Neural progenitor cell (in vitro differentiated cells): Measurements from ENCODE around the gene TGM2. TPM values are rescaled to one million over a fixed set of nuclear protein-coding genes. Genes with fewer than 3 reads are reported as not detected.

Experiments
- DNase-seq: peaks from one replicate; pipeline ENCODE4 v3.0.0-alpha.2; 2016; ENCODE audit warnings: low spot score
- H2AFZ ChIP-seq: fragments of 200-600 bp; sonication (generic); replicated peaks from 2 replicates; pipeline ENCODE4 v1.6.1; 2016; ENCODE audit warnings: antibody characterized with exemption
- H3F3A ChIP-seq: fragments of 200-600 bp; sonication (generic); 2 replicates; pipeline ENCODE4 v1.6.1; 2016; ENCODE audit warnings: antibody characterized with exemption, low read depth
- H3K27ac ChIP-seq: fragments of 200-600 bp; sonication (generic); 2 replicates; pipeline ENCODE4 v1.5.1; 2016; ENCODE audit warnings: mild to moderate bottlenecking
- H3K27me3 ChIP-seq: fragments of 200-600 bp; sonication (generic); 2 replicates; pipeline ENCODE4 v1.6.1; 2016; ENCODE audit warnings: mild to moderate bottlenecking, moderate library complexity
- H3K36me3 ChIP-seq: fragments of 200-600 bp; sonication (generic); 2 replicates; pipeline ENCODE4 v1.5.1; 2016
- H3K4me1 ChIP-seq: fragments of 200-600 bp; sonication (generic); 2 replicates; pipeline ENCODE4 v1.6.1; 2016; ENCODE audit warnings: mixed run types
- H3K4me2 ChIP-seq: fragments of 200-600 bp; sonication (generic); 2 replicates; pipeline ENCODE4 v1.6.1; 2016
- H3K4me3 ChIP-seq: fragments of 200-600 bp; sonication (generic); 2 replicates; pipeline ENCODE4 v1.5.1; 2016
- H3K79me2 ChIP-seq: fragments of 200-600 bp; sonication (generic); 2 replicates; pipeline ENCODE4 v1.6.1; 2016; ENCODE audit warnings: low read depth
- H3K9ac ChIP-seq: fragments of 200-600 bp; sonication (generic); 2 replicates; pipeline ENCODE4 v1.6.1; 2016
- H3K9me3 ChIP-seq: fragments of 200-600 bp; sonication (generic); 2 replicates; pipeline ENCODE4 v1.5.1; 2016; ENCODE audit warnings: low read depth
- H4K20me1 ChIP-seq: fragments of 200-600 bp; sonication (generic); 2 replicates; pipeline ENCODE4 v1.6.1; 2016; ENCODE audit warnings: low read depth
- H3K27ac Mint-ChIP-seq: 3 replicates; pipeline ENCODE4 v1.8.0; 2021; ENCODE audit warnings: mixed read lengths
- H3K27me3 Mint-ChIP-seq: 2 replicates; pipeline ENCODE4 v1.8.0; 2022; ENCODE audit warnings: low read depth, mild to moderate bottlenecking, inconsistent platforms, moderate library complexity, mixed read lengths; ENCODE audit not compliant: insufficient read depth
- H3K36me3 Mint-ChIP-seq: 3 replicates; pipeline ENCODE4 v1.8.0; 2021; ENCODE audit warnings: mixed read lengths
- H3K4me1 Mint-ChIP-seq: 3 replicates; pipeline ENCODE4 v1.8.0; 2021; ENCODE audit warnings: mixed read lengths
- H3K4me3 Mint-ChIP-seq: 3 replicates; pipeline ENCODE4 v1.8.0; 2021; ENCODE audit warnings: mild to moderate bottlenecking, moderate library complexity, mixed read lengths
- H3K9me3 Mint-ChIP-seq: 3 replicates; pipeline ENCODE4 v1.8.0; 2020; ENCODE audit warnings: mixed read lengths
- CTCF ChIP-seq: fragments of 200-600 bp; sonication (generic); IDR thresholded peaks from 2 replicates; pipeline ENCODE4 v1.5.1; 2017; ENCODE audit warnings: antibody characterized with exemption, mild to moderate bottlenecking
- EZH2 ChIP-seq: fragments of 200-600 bp; sonication (generic); IDR thresholded peaks from 2 replicates; pipeline ENCODE4 v1.6.1; 2017; ENCODE audit warnings: antibody characterized with exemption, mild to moderate bottlenecking, moderate library complexity
- EZH2phosphoT487 ChIP-seq: fragments of 200-600 bp; sonication (generic); IDR thresholded peaks from 2 replicates; pipeline ENCODE4 v1.6.1; 2017; ENCODE audit warnings: antibody characterized with exemption
- total RNA-seq: library from RNA; depleted of rRNA; stranded (reverse); fragments of >200 nt; gene quantifications from 2 replicates; pipeline ENCODE4 v1.2.3, GENCODE V29; 2015; ENCODE audit warnings: low replicate concordance

The TGM2 gene
- total RNA-seq, 1 donor from 2014 or later = 0.22 TPM

- Mint-ChIP-seq H3K4me3 (no peak overlapping the region), H3K9me3 (peaks cover 20% of the 10 kb centered on the region), H3K36me3 (peaks cover 61% of the 10 kb centered on the region), H3K27me3 (peaks cover 3% of the 10 kb centered on the region), H3K27ac (no peak overlapping the region), H3K4me1 (no peaks in the 10 kb centered on the region)
- Histone ChIP-seq H4K20me1 (no peaks in the 10 kb centered on the region), H3K4me1 (peaks cover 6% of the 10 kb centered on the region), H3K36me3 (no peaks in the 10 kb centered on the region), H3F3A (no peaks in the 10 kb centered on the region), H3K4me3 (no peak overlapping the region), H3K27ac (no peak overlapping the region), H2AFZ (no peak overlapping the region), H3K9me3 (no peaks in the 10 kb centered on the region), H3K27me3 (no peaks in the 10 kb centered on the region), H3K9ac (no peak overlapping the region), H3K79me2 (peaks cover 54% of the 10 kb centered on the region), H3K4me2 (no peak overlapping the region)
- no peak for DNase-seq
- TF ChIP-seq EZH2phosphoT487 = no peak
- TF ChIP-seq EZH2 = no peak
- TF ChIP-seq CTCF = no peak
These were observed 81.6 kb downstream of the TGM2 start for GRCh38 chr20:38083338-38084048.

DNA sequence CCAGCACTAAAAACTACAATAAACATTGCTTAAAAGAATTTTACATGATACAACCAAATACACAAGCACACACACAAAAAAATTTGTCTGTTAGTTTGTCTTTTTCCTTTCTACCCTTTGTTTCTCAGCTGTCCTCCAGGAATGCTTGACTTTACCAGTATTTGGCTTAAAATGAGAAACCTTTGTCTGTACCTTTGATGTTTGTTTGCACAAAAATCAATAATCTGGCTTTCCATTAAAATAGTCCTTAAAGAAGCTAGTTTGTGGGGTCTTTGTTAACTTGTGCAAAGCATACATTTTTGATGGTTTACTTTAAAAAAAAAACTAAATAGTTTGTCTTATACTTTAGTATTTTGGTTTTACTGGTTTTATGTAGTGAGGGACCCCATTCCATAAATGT lies 82.2 kb downstream of the TGM2 start:
- H3K27ac ChIP-seq = no peak overlapping the region
- no peaks in the 10 kb centered on the region for H3K27me3 ChIP-seq
- Mint-ChIP-seq H3K27ac (no peak overlapping the region), H3K4me3 (no peak overlapping the region), H3K9me3 (peaks cover 20% of the 10 kb centered on the region), H3K36me3 (peaks cover 62% of the 10 kb centered on the region), H3K27me3 (peaks cover 5% of the 10 kb centered on the region), H3K4me1 (no peaks in the 10 kb centered on the region)
- no peak overlapping the region for H3K4me2 ChIP-seq
- TF ChIP-seq EZH2 (no peak), EZH2phosphoT487 (no peak), CTCF (no peak)
- H3K4me3 ChIP-seq = no peak overlapping the region
- no peaks in the 10 kb centered on the region for H3K36me3 ChIP-seq
- H3K79me2 ChIP-seq = peaks cover 55% of the 10 kb centered on the region
- no peak overlapping the region for H2AFZ ChIP-seq
- peaks cover 6% of the 10 kb centered on the region for H3K4me1 ChIP-seq
- H3K9ac ChIP-seq = no peak overlapping the region
- DNase-seq = no peak
- no peaks in the 10 kb centered on the region for H3K9me3 ChIP-seq
- H3F3A ChIP-seq = no peaks in the 10 kb centered on the region
- H4K20me1 ChIP-seq = no peaks in the 10 kb centered on the region

- Histone ChIP-seq H3K9ac (no peak overlapping the region), H3K4me2 (no peak overlapping the region), H2AFZ (no peak overlapping the region), H3K9me3 (no peaks in the 10 kb centered on the region), H3K79me2 (peaks cover 58% of the 10 kb centered on the region), H3K27ac (no peak overlapping the region), H3F3A (no peaks in the 10 kb centered on the region), H3K4me1 (peaks cover 6% of the 10 kb centered on the region), H4K20me1 (no peaks in the 10 kb centered on the region), H3K36me3 (no peaks in the 10 kb centered on the region), H3K27me3 (no peaks in the 10 kb centered on the region), H3K4me3 (no peak overlapping the region)
- no peak for TF ChIP-seq CTCF
- Mint-ChIP-seq H3K4me3 (no peak overlapping the region), H3K36me3 (peaks cover 62% of the 10 kb centered on the region), H3K9me3 (peaks cover 20% of the 10 kb centered on the region), H3K27me3 (peaks cover 5% of the 10 kb centered on the region), H3K4me1 (no peaks in the 10 kb centered on the region), H3K27ac (no peak overlapping the region)
- DNase-seq = no peak
These were observed 83.5 kb downstream of the TGM2 start for GRCh38 chr20:38081575-38081974.
